Measurements from ENCODE around the gene GPRASP1.

DNA sequence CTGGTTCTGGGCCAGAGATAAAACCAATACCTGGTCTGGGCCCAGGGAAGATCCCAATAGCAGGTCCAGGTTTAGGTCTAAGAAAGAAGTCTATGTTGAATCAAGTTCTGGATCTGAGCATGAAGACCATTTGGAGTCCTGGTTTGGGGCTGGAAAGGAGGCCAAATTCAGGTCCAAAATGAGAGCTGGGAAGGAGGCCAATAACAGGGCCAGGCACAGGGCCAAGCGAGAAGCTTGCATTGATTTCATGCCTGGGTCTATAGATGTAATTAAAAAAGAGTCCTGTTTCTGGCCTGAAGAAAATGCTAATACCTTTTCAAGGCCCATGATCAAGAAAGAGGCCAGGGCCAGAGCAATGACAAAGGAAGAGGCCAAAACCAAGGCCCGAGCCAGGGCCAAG is 3.4 kb downstream of the GPRASP1 start:
- TF ChIP-seq, protein P1, sequence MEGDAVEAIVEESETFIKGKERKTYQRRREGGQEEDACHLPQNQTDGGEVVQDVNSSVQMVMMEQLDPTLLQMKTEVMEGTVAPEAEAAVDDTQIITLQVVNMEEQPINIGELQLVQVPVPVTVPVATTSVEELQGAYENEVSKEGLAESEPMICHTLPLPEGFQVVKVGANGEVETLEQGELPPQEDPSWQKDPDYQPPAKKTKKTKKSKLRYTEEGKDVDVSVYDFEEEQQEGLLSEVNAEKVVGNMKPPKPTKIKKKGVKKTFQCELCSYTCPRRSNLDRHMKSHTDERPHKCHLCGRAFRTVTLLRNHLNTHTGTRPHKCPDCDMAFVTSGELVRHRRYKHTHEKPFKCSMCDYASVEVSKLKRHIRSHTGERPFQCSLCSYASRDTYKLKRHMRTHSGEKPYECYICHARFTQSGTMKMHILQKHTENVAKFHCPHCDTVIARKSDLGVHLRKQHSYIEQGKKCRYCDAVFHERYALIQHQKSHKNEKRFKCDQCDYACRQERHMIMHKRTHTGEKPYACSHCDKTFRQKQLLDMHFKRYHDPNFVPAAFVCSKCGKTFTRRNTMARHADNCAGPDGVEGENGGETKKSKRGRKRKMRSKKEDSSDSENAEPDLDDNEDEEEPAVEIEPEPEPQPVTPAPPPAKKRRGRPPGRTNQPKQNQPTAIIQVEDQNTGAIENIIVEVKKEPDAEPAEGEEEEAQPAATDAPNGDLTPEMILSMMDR (IDR thresholded peaks at IDR 0.05) = no peak
- TF ChIP-seq POLR2A (IDR thresholded peaks at IDR 0.05) = no peak
